PC-3 (cell line): ENCODE results near the gene SLC35A5. TPM values are rescaled to one million over a fixed set of nuclear protein-coding genes. Genes with fewer than 3 reads are reported as not detected.
A peak's percentile ranks its signal among the peaks of the same experiment; 100 is the strongest.

Source experiments
- ATAC-seq: fragments of 200-7000 bp; cut with Tn5 transposase; 2 replicates; pipeline ENCODE4 v1.9.1; 2020; ENCODE audit warnings: mild to moderate bottlenecking, moderate library complexity
- BruUV-seq: library from RNA; stranded (reverse); fragments of 400-500 nt; replicated peaks from 2 replicates; lab custom pipeline; 2021; lab: Mats Ljungman, UMichigan
- CTCF ChIA-PET: fragments of 300-600 bp; sonication (Branson Sonifier 250); formaldehyde crosslinking; loops from one replicate; lab custom pipeline; 2022; ENCODE audit warnings: antibody characterized with exemption; lab: Charles Lee
- POLR2A ChIA-PET: fragments of 300-600 bp; sonication (Branson Sonifier 250); formaldehyde crosslinking; loops from one replicate; lab custom pipeline; 2022; ENCODE audit warnings: antibody characterized with exemption; ENCODE audit not compliant: unreplicated experiment; lab: Charles Lee
- DNase-seq: peaks from one replicate; pipeline ENCODE4 v3.0.0-alpha.2; 2015
- H2AFZ ChIP-seq: fragments of 300-600 bp; sonication (generic); 2 replicates; pipeline ENCODE4 v1.6.0; 2016; ENCODE audit warnings: antibody characterized with exemption, low read length
- H3F3A ChIP-seq: fragments of 300-600 bp; sonication (generic); one replicate; pipeline ENCODE4 v1.6.0; 2017; ENCODE audit warnings: antibody characterized with exemption, low read length, control low read depth, mild to moderate bottlenecking; ENCODE audit not compliant: unreplicated experiment
- H3K27ac ChIP-seq: fragments of 300-600 bp; sonication (generic); 2 replicates; pipeline ENCODE4 v1.5.1; 2016; ENCODE audit warnings: mild to moderate bottlenecking, low read length
- H3K27me3 ChIP-seq: fragments of 300-600 bp; sonication (generic); 2 replicates; pipeline ENCODE4 v1.6.1; 2016; ENCODE audit warnings: low read length, mixed read lengths
- H3K36me3 ChIP-seq: fragments of 300-600 bp; sonication (generic); 2 replicates; pipeline ENCODE4 v1.6.1; 2016; ENCODE audit warnings: low read depth, mixed run types, low read length, mixed read lengths
- H3K4me1 ChIP-seq: fragments of 300-600 bp; sonication (generic); 2 replicates; pipeline ENCODE4 v1.5.1; 2016; ENCODE audit warnings: low read length; ENCODE audit not compliant: insufficient read depth
- H3K4me2 ChIP-seq: fragments of 300-600 bp; sonication (generic); 2 replicates; pipeline ENCODE4 v1.6.0; 2016; ENCODE audit warnings: low read length
- H3K4me3 ChIP-seq: fragments of 300-600 bp; sonication (generic); 2 replicates; pipeline ENCODE4 v1.5.1; 2016; ENCODE audit warnings: mild to moderate bottlenecking, low read length, mixed read lengths
- H3K79me2 ChIP-seq: fragments of 300-600 bp; sonication (generic); 2 replicates; pipeline ENCODE4 v1.6.1; 2017; ENCODE audit warnings: low read length, mixed read lengths
- H3K9ac ChIP-seq: fragments of 300-600 bp; sonication (generic); 2 replicates; pipeline ENCODE4 v1.6.0; 2016; ENCODE audit warnings: mild to moderate bottlenecking, low read length
- H3K9me2 ChIP-seq: fragments of 300-600 bp; sonication (generic); replicated peaks from 2 replicates; pipeline ENCODE4 v1.6.1; 2016; ENCODE audit warnings: mixed run types, low read length, mixed read lengths
- H3K9me3 ChIP-seq: fragments of 300-600 bp; sonication (generic); 2 replicates; pipeline ENCODE4 v1.6.1; 2016; ENCODE audit warnings: low read length, mixed read lengths
- H4K20me1 ChIP-seq: fragments of 300-600 bp; sonication (generic); 2 replicates; pipeline ENCODE4 v1.6.1; 2016; ENCODE audit warnings: low read length, mixed read lengths
- CTCF ChIP-seq: fragments of 300-600 bp; sonication (generic); conservative IDR thresholded peaks from 2 replicates; pipeline ENCODE4 v1.5.1; 2017; ENCODE audit warnings: antibody characterized with exemption, low read depth, mild to moderate bottlenecking, low read length
- EZH2 ChIP-seq: fragments of 300-600 bp; sonication (generic); IDR thresholded peaks from one replicate; pipeline ENCODE4 v1.6.1; 2017; ENCODE audit warnings: antibody characterized with exemption, mild to moderate bottlenecking, low read length; ENCODE audit not compliant: unreplicated experiment
- EZH2phosphoT487 ChIP-seq: fragments of 300-600 bp; sonication (generic); IDR thresholded peaks from 2 replicates; pipeline ENCODE4 v1.6.1; 2018; ENCODE audit warnings: mild to moderate bottlenecking, antibody characterized with exemption, low read length, borderline replicate concordance
- intact Hi-C: fragments of 100-400 bp; cut with micrococcal nuclease; formaldehyde crosslinking; loops from 2 replicates; pipeline ENCODE4 v1.9.0; 2023
- total RNA-seq: library from RNA; depleted of rRNA; stranded (reverse); fragments of >200 nt; gene quantifications from 2 replicates; pipeline ENCODE4 v1.2.3, GENCODE V29; 2014

The SLC35A5 gene
- total RNA-seq, 1 experiment from 2014 or later: 17.7 TPM

DNA sequence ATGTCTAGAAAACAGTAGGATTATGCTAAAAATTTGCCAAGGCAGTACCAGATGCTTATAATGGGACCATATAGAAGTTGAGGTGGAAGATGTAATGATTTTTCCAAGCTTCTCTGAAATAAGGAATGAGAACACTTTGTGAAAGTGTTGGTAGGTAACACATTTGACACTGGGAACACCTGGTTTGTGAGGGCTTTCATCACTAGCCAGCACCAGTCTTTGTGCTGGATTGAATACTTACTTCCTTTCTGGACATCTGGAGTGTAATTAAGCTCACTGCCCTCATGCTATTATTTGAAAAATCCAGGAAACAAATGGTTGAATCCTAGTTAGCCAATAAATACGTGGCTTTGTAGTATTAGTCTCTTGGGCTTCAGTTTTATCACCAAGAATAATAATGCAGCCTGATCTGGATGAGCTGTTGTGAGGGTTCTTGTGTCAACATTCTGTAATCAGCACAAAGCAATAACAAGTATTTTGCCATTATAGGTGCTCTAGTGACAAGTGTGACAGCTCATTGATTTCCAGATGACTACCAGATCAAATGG lies 66.1 kb downstream of the SLC35A5 start:
- ATAC-seq: no peak
- intact Hi-C loops: no loop called here
- BruUV-seq: no TSS peak

GRCh38 chr3:112629425-112629824 lies 67.6 kb downstream of the SLC35A5 start:
- no peak for TF ChIP-seq EZH2phosphoT487
- TF ChIP-seq CTCF: no peak
- TF ChIP-seq EZH2: no peak
- H3K27ac ChIP-seq: no peak overlapping the region
- H3K4me2 ChIP-seq: peak overlapping the region; percentile 19; the same call in 1 of the 2 replicates
- H3K36me3 ChIP-seq: no peaks in the 10 kb centered on the region
- H3K4me1 ChIP-seq: peaks cover 26% of the 10 kb centered on the region
- no peak overlapping the region for H3K4me3 ChIP-seq
- peak; percentile 80 for DNase-seq
- H3K27me3 ChIP-seq: no peaks in the 10 kb centered on the region
- no peaks in the 10 kb centered on the region for H3F3A ChIP-seq
- H3K9me3 ChIP-seq: no peaks in the 10 kb centered on the region
- ChIA-PET CTCF (no interaction called here), POLR2A (interaction anchor here (0.6 kb wide), 1 partner anchor 69 kb away, joined by 4 read pairs; no protein-coding TSS in a partner anchor)
- H2AFZ ChIP-seq: no peak overlapping the region
- H3K9ac ChIP-seq: no peak overlapping the region
- no peaks in the 10 kb centered on the region for H3K79me2 ChIP-seq
- peak; percentile 98 for ATAC-seq
- H4K20me1 ChIP-seq: no peaks in the 10 kb centered on the region
- BruUV-seq: no TSS peak
- intact Hi-C loops: loop anchor here (1.0 kb wide), 1 partner anchor 47 kb away; no protein-coding TSS in a partner anchor
- H3K9me2 ChIP-seq: no peaks in the 10 kb centered on the region

More for the DNA sequence above, 66.1 kb downstream of the SLC35A5 start:
- H3K9ac ChIP-seq: no peak overlapping the region
- POLR2A ChIA-PET: no interaction called here
- H3K4me3 ChIP-seq: no peak overlapping the region
- no peaks in the 10 kb centered on the region for H3F3A ChIP-seq
- no peak for DNase-seq
- CTCF ChIA-PET: interaction anchor here (0.6 kb wide), 1 partner anchor 58 kb away, joined by 3 read pairs; no protein-coding TSS in a partner anchor
- H3K27ac ChIP-seq: no peak overlapping the region
- H3K9me3 ChIP-seq: no peaks in the 10 kb centered on the region
- no peaks in the 10 kb centered on the region for H3K9me2 ChIP-seq
- no peak overlapping the region for H2AFZ ChIP-seq
- no peaks in the 10 kb centered on the region for H3K27me3 ChIP-seq
- TF ChIP-seq EZH2: no peak
- no peak overlapping the region for H3K4me2 ChIP-seq
- H3K4me1 ChIP-seq: peaks cover 30% of the 10 kb centered on the region
- no peaks in the 10 kb centered on the region for H4K20me1 ChIP-seq
- H3K36me3 ChIP-seq: no peaks in the 10 kb centered on the region
- H3K79me2 ChIP-seq: no peaks in the 10 kb centered on the region

DNA sequence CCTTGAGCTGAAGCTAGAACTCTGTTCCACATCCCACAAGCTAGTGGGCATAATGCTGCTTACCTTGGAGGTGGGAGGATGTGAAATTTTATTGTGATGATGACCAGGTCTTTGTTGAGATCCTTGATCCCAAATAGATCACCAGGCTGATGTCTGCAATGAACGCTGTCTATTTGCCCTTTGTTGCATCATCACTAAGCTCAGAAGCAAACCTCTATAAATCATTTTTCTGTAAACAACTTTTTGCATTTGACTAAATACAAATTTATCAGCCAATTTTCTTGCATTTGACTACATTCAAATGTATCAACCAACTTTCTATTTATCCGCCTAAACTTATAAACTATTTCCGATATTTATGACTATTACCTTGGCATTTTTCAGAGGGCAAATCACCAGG lies 69.4 kb downstream of the SLC35A5 start:
- Histone ChIP-seq H2AFZ (no peak overlapping the region), H3K79me2 (no peaks in the 10 kb centered on the region), H3K36me3 (no peaks in the 10 kb centered on the region), H3K4me1 (peaks cover 18% of the 10 kb centered on the region), H3K9ac (no peak overlapping the region), H3K4me3 (no peak overlapping the region), H3K9me3 (no peaks in the 10 kb centered on the region), H3K27ac (no peak overlapping the region), H3K4me2 (no peak overlapping the region), H3F3A (no peaks in the 10 kb centered on the region), H3K27me3 (no peaks in the 10 kb centered on the region), H4K20me1 (no peaks in the 10 kb centered on the region), H3K9me2 (no peaks in the 10 kb centered on the region)
- intact Hi-C loops: no loop called here
- POLR2A ChIA-PET: no interaction called here
- DNase-seq (no peak), ATAC-seq (no peak)
- CTCF ChIA-PET: interaction anchor here (0.5 kb wide), 1 partner anchor 147 kb away, joined by 4 read pairs; no protein-coding TSS in a partner anchor
- no peak for TF ChIP-seq EZH2
- TF ChIP-seq CTCF: no peak
- no peak for TF ChIP-seq EZH2phosphoT487
- BruUV-seq: no TSS peak
